GM12878 (cell line): Measurements from ENCODE around the gene CXXC4. TPM values are rescaled to one million over a fixed set of nuclear protein-coding genes. Genes with fewer than 3 reads are reported as not detected.
A peak's percentile ranks its signal among the peaks of the same experiment; 100 is the strongest.

Source experiments
- ATF7 ChIP-seq: fragments of 450-650 bp; IDR thresholded peaks from 2 replicates; pipeline ENCODE4 v1.6.1; 2016; ENCODE audit warnings: low read depth, mild to moderate bottlenecking
- BACH1 ChIP-seq: fragments of 450-650 bp; IDR thresholded peaks from 2 replicates; pipeline ENCODE4 v1.6.1; 2017; ENCODE audit warnings: mild to moderate bottlenecking, borderline replicate concordance
- BCL11A ChIP-seq: IDR thresholded peaks from 2 replicates; pipeline ENCODE4 v1.6.1; 2011; ENCODE audit warnings: low read depth, low read length
- BRCA1 ChIP-seq: IDR thresholded peaks from 2 replicates; pipeline ENCODE4 v1.6.1; 2011; ENCODE audit warnings: low read depth, low read length, improper control_type of control experiment
- CBFB ChIP-seq: IDR thresholded peaks from 2 replicates; pipeline ENCODE4 v1.6.1; 2016; ENCODE audit warnings: antibody characterized with exemption, low read depth
- CEBPB ChIP-seq, 2 experiments: fragments of 150-350 bp in 1 of 2; IDR thresholded peaks; 2 replicates each; pipeline ENCODE4 v1.6.1; 2012 to 2014; ENCODE audit warnings: low read depth in 2 of 2, low read length in 2 of 2, borderline replicate concordance in 1 of 2, inconsistent platforms in 1 of 2
- CHD1 ChIP-seq: IDR thresholded peaks from 2 replicates; pipeline ENCODE4 v1.6.1; 2012; ENCODE audit warnings: low read depth, low read length, improper control_type of control experiment
- ETV6 ChIP-seq, 2 experiments: fragments of 450-650 bp in 1 of 2; IDR thresholded peaks in 1 of 2; conservative IDR thresholded peaks in 1 of 2; 2 replicates each; pipeline ENCODE4 v1.6.1; 2014; ENCODE audit warnings: antibody characterized with exemption in 1 of 2, borderline replicate concordance in 1 of 2, low read depth in 1 of 2, mild to moderate bottlenecking in 1 of 2, moderate library complexity in 1 of 2
- FOXM1 ChIP-seq: IDR thresholded peaks from 2 replicates; pipeline ENCODE4 v1.6.1; 2012; ENCODE audit warnings: low read depth, mild to moderate bottlenecking, inconsistent platforms, low read length, moderate library complexity
- HCFC1 ChIP-seq: fragments of 150-350 bp; IDR thresholded peaks from 2 replicates; pipeline ENCODE4 v1.6.1; 2014; ENCODE audit warnings: low read length
- IKZF1 ChIP-seq: fragments of 450-650 bp; conservative IDR thresholded peaks from 2 replicates; pipeline ENCODE4 v1.6.1; 2017; ENCODE audit warnings: antibody characterized with exemption, mild to moderate bottlenecking
- JUNB ChIP-seq: IDR thresholded peaks from 2 replicates; pipeline ENCODE4 v1.6.1; 2016; ENCODE audit warnings: antibody characterized with exemption, mild to moderate bottlenecking
- MEF2B ChIP-seq: fragments of 450-650 bp; IDR thresholded peaks from 2 replicates; pipeline ENCODE4 v1.6.1; 2018; ENCODE audit warnings: mild to moderate bottlenecking, moderate library complexity; ENCODE audit not compliant: partially characterized antibody, poor library complexity, severe bottlenecking
- MTA2 ChIP-seq: fragments of 450-650 bp; IDR thresholded peaks from 2 replicates; pipeline ENCODE4 v1.6.1; 2016; ENCODE audit warnings: low read depth, mild to moderate bottlenecking, moderate library complexity
- MYB ChIP-seq: fragments of 150-350 bp; IDR thresholded peaks from 2 replicates; pipeline ENCODE4 v1.6.1; 2014; ENCODE audit warnings: mild to moderate bottlenecking, low read depth, low read length, borderline replicate concordance
- NR2F1 ChIP-seq: fragments of 450-650 bp; conservative IDR thresholded peaks from 2 replicates; pipeline ENCODE4 v1.6.1; 2017; ENCODE audit warnings: mild to moderate bottlenecking
- NRF1 ChIP-seq: conservative IDR thresholded peaks from 2 replicates; pipeline ENCODE4 v1.6.1; 2011; ENCODE audit warnings: mild to moderate bottlenecking, low read depth, low read length, improper control_type of control experiment
- RBBP5 ChIP-seq: fragments of 200-600 bp; sonication (generic); conservative IDR thresholded peaks from 2 replicates; pipeline ENCODE4 v1.6.1; 2016
- SUPT20H ChIP-seq: IDR thresholded peaks from 2 replicates; pipeline ENCODE4 v1.6.1; 2011; ENCODE audit warnings: low read depth, mild to moderate bottlenecking, low read length, moderate library complexity, borderline replicate concordance; ENCODE audit not compliant: control insufficient read depth
- ZBED1 ChIP-seq: IDR thresholded peaks from 2 replicates; pipeline ENCODE4 v1.6.1; 2016; ENCODE audit warnings: borderline replicate concordance
- ZNF207 ChIP-seq: fragments of 450-650 bp; IDR thresholded peaks from 2 replicates; pipeline ENCODE4 v1.6.1; 2014; ENCODE audit warnings: antibody characterized with exemption, mild to moderate bottlenecking, borderline replicate concordance
- ZNF24 ChIP-seq: fragments of 450-650 bp; IDR thresholded peaks from 2 replicates; pipeline ENCODE4 v1.6.1; 2017; ENCODE audit warnings: antibody characterized with exemption, mild to moderate bottlenecking
- ZNF274 ChIP-seq: IDR thresholded peaks from one replicate; pipeline ENCODE4 v1.8.0; 2011; ENCODE audit not compliant: insufficient read length, insufficient read depth
- ZZZ3 ChIP-seq: IDR thresholded peaks from 2 replicates; pipeline ENCODE4 v1.6.1; 2011; ENCODE audit warnings: low read depth; ENCODE audit not compliant: control insufficient read depth, insufficient read length
- polyA plus RNA-seq, 11 experiments: library from polyadenylated mRNA; depleted of rRNA in 4 of 11; unstranded in 6 of 11; stranded (reverse) in 5 of 11; fragments of >200 nt; fragmentation: Nextera tagmentation in 4 of 11; fragmentation: Illumina TruSeq in 1 of 11; extraction: Ambion mirVana in 4 of 11; extraction: Trizol in 1 of 11; gene quantifications; 1 replicate in 1 of 11; 2 replicates in 10 of 11; pipeline versions ENCODE4 v1.2.1 to v1.2.3, GENCODE V29; 2011 to 2016; ENCODE audit warnings: inconsistent platforms in 2 of 11, missing spikeins in 2 of 11, low read depth in 1 of 11
- total RNA-seq, 4 experiments: library from RNA; depleted of rRNA in 3 of 4; stranded (reverse); fragments of >200 nt in 3 of 4; fragmentation: Illumina TruSeq in 1 of 4; extraction: Trizol in 1 of 4; gene quantifications; 2 replicates each; pipeline versions ENCODE4 v1.2.1 to v1.2.3, GENCODE V29; 2013 to 2021
- TF ChIP-seq, protein P1 (sequence below): fragments of 450-650 bp; formaldehyde crosslinking; IDR thresholded peaks from 2 replicates; pipeline ENCODE4 v1.5.0; 2022; ENCODE audit warnings: mild to moderate bottlenecking, missing genetic modification characterization
- TF ChIP-seq, protein P2 (sequence below): IDR thresholded peaks from 2 replicates; pipeline ENCODE4 v1.6.1; 2011; ENCODE audit warnings: borderline replicate concordance, low read depth, mild to moderate bottlenecking, moderate library complexity, mixed read lengths, low read length; ENCODE audit not compliant: insufficient read depth; ENCODE audit errors: extremely low read length

The CXXC4 gene
- total and polyA plus RNA-seq, 10 of the 15 experiments (the other 5 are each of a cell fraction or from before 2014, with no cell fraction given): 4.2 to 17.0 (median 7.8) TPM

DNA sequence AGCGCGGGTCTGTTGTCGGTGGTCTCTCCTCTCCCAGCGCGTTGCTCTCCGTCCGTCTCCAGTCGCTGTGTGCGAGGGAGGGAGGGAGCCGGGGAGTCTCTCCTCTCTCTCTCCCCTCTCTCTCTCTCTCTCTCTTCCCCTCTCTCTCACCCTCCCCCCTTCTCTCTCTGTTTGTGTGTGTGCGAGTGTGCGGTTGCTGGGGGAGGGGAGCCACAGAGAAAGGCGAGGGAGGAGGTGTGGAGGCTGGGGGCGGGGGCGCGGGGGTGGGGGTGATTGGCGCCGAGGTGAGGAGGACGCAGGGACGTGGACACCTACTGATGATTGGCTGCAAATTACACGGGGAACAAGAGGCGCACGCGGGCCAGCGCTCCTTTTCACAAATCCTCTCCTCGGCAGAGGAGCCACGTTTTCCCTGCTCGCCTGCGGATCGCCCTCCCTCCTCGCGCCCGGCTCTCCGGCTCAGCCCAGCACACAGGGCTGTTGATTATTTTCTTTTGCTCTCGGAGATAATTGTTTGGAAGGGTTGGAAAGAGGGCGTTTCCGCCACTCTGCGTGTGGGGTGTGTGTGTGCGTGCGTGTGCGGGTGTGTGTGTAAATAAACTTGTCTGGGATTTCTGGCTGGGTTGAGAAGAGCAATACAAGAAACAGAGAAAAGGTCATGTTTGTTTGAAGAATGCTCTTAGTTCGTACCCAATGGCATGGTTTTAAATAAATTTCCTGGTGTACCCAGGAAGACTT lies at the start of gene CXXC4 (continued):
- TF ChIP-seq CEBPB (IDR thresholded peaks at IDR 0.05; ENCODE audit: borderline replicate concordance in 1 of 2, low read depth in 2 of 2, low read length in 2 of 2): no peak
- TF ChIP-seq ZNF274: no peak
- no peak for TF ChIP-seq ZZZ3
- TF ChIP-seq BCL11A: 0 out of 2 replicates have a peak, but pooled peaks have one; percentile 59
- TF ChIP-seq ZNF207: no peak
- TF ChIP-seq JUNB: no peak
- peak; percentile 67 for TF ChIP-seq IKZF1
- TF ChIP-seq CBFB: peak; percentile 89
- TF ChIP-seq ATF7: 0 out of 2 replicates have a peak, but pooled peaks have one; percentile 43
- no peak for TF ChIP-seq CHD1
- TF ChIP-seq MYB: no peak
- no peak for TF ChIP-seq SUPT20H
- no peak for TF ChIP-seq MEF2B
- no peak for TF ChIP-seq HCFC1
- TF ChIP-seq, protein P1, sequence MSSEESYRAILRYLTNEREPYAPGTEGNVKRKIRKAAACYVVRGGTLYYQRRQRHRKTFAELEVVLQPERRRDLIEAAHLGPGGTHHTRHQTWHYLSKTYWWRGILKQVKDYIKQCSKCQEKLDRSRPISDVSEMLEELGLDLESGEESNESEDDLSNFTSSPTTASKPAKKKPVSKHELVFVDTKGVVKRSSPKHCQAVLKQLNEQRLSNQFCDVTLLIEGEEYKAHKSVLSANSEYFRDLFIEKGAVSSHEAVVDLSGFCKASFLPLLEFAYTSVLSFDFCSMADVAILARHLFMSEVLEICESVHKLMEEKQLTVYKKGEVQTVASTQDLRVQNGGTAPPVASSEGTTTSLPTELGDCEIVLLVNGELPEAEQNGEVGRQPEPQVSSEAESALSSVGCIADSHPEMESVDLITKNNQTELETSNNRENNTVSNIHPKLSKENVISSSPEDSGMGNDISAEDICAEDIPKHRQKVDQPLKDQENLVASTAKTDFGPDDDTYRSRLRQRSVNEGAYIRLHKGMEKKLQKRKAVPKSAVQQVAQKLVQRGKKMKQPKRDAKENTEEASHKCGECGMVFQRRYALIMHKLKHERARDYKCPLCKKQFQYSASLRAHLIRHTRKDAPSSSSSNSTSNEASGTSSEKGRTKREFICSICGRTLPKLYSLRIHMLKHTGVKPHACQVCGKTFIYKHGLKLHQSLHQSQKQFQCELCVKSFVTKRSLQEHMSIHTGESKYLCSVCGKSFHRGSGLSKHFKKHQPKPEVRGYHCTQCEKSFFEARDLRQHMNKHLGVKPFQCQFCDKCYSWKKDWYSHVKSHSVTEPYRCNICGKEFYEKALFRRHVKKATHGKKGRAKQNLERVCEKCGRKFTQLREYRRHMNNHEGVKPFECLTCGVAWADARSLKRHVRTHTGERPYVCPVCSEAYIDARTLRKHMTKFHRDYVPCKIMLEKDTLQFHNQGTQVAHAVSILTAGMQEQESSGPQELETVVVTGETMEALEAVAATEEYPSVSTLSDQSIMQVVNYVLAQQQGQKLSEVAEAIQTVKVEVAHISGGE: no peak
- TF ChIP-seq FOXM1: no peak
- TF ChIP-seq MTA2: peak; percentile 58; the same call in 1 of the 2 replicates
- no peak for TF ChIP-seq RBBP5
- no peak for TF ChIP-seq BRCA1
- TF ChIP-seq, protein P2, sequence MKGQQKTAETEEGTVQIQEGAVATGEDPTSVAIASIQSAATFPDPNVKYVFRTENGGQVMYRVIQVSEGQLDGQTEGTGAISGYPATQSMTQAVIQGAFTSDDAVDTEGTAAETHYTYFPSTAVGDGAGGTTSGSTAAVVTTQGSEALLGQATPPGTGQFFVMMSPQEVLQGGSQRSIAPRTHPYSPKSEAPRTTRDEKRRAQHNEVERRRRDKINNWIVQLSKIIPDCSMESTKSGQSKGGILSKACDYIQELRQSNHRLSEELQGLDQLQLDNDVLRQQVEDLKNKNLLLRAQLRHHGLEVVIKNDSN: no peak
- TF ChIP-seq NR2F1: no peak
- no peak for TF ChIP-seq BACH1
- TF ChIP-seq NRF1: no peak
- TF ChIP-seq ZNF24: 0 out of 2 replicates have a peak, but pooled peaks have one; percentile 25
- 0 out of 4 replicates have a peak, but pooled peaks of 1 of the 2 experiments have one; percentile 48 for TF ChIP-seq ETV6 (conservative IDR thresholded peaks at IDR 0.05 in 1 of 2, IDR thresholded peaks at IDR 0.05 in 1 of 2; ENCODE audit: borderline replicate concordance in 1 of 2, low read depth in 1 of 2)
- TF ChIP-seq ZBED1: peak; percentile 73; the same call in 1 of the 2 replicates
